ENCODE results near the gene GEMIN2. TPM values are rescaled to one million over a fixed set of nuclear protein-coding genes. Genes with fewer than 3 reads are reported as not detected.
"Not testable (repeated sequence)": the region's sequence is repeated elsewhere in the genome, so short reads cannot be mapped to it uniquely, and the experiment has no call there.

Gene GEMIN2, protein sequence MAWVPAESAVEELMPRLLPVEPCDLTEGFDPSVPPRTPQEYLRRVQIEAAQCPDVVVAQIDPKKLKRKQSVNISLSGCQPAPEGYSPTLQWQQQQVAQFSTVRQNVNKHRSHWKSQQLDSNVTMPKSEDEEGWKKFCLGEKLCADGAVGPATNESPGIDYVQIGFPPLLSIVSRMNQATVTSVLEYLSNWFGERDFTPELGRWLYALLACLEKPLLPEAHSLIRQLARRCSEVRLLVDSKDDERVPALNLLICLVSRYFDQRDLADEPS
- total RNA-seq: 34.5 and 55.4 TPM in 2 replicates

DNA sequence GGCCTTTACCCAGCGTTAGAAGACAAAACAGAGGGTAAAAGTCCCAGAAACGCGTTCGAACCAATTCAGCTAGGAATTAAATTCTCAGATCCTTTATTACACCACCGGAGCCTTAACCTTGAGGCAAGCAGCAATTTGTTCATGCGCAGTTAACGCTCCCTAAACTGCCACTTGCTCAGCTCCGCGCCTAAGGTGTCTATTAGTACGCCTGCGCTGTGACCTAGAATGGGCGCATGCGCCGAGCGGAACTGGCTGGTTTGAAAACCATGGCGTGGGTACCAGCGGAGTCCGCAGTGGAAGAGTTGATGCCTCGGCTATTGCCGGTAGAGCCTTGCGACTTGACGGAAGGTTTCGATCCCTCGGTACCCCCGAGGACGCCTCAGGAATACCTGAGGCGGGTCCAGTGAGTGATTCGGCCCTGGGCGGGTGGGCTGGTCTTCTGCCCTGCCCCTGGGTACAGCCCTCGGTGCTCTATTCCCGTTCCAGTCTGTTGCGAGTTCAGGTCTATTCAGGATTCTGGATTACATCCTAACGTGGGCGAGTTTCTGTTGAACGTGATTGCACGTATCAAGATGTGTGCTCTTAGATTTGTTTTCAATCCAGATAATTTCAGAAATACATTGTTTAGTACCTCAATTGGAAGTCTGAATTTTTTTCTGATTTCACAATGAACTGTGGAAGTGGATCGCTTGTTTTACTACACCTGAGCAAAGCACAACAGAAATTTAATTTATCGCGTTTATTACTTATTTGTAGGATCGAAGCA, at the start of gene GEMIN2:
TSS of gene GEMIN2 (plus strand) at position 251 of the 766 bp plus-strand sequence. CDS start at position 267, 16 bp downstream.
- DNase-seq (ENCODE audit: low read depth): peak; percentile 93

DNA sequence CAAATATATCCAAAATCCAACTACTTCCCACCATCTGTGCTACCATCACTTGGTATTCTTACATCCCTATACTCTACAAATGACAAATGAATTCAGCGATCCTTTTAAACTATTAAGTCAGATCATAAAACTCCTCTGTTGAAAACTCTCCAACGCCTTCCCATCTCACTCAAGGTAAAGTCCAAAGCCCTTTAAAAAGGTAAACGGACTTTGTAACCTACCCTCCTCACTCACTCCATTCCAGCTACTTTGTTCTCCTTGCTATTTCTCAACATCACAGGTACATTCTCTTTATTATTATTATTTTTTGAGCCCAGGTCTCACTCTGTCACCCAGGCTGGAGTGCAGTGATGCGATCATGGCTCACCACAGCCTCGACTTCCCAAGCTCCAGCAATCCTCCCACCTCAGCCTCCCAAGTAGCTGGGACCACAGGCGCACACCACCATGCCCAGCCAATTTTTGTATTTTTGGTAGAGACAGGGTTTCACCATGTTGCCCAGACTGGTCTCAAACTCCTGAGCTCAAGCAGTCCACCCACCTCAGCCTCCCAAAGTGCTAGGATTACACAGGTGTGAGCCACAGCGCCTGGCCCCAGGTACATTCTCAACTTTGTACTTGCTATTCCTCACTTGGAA, 44.8 kb upstream of the GEMIN2 start:
- not testable (repeated sequence) for DNase-seq (ENCODE audit: low read depth)

DNA sequence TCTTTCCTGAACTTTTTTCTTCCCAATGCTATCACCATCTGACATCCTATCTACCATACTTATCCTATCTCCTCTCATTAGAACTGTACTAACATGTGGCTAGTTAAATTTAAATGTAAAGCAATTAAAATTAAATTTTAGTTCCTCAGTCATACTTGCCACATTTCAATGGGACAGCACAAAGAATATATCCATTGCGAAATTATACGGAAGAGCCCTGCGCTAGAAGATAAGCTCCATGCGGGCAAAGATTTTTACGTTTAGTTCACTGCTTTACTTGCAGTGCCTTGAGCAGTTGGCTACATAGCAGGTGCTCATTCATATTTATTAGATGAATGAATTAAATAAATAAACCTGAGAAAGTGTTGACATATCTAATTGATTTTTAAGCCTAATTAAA, 44.2 kb upstream of the GEMIN2 start:
- DNase-seq (ENCODE audit: low read depth): no peak

DNA sequence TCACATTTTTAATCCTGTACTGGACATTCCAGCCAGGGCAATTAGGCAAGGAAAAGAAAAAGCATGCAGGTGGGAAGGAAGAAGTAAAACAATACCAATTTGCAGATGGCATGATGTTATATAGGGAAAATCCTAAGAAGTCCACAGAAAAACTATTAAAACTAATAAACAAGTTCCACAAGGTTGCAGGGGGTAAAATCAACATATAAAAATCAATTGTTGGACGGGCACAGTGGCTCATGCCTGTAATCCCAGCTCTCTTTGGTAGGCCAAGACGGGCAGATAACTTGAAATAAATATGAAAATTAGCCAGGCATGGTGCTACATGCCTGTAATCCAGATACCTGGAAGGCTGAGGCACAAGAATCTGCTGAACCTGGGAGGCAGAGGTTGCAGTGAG, 43.0 kb upstream of the GEMIN2 start:
- DNase-seq (ENCODE audit: low read depth): no peak

DNA sequence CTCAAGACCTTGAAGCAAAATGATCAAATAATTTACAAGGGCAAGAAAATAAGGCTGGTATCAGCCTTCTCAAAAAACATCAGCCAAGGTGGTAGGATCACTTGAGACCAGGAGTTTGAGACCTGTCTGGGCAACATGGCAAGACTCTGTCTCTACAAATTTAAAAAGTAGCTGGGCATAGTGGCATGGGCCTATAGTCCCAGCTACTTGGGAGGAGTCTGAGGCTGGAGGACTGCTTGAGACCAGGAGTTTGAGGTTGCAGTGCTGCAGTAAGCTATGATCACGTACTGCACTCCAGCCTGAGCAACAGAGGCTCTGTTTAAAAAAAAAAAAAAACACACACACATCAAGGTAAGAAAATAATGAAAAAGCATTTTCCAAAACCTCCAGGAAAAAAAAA, 33.2 kb upstream of the GEMIN2 start:
- no peak for DNase-seq (ENCODE audit: low read depth)

DNA sequence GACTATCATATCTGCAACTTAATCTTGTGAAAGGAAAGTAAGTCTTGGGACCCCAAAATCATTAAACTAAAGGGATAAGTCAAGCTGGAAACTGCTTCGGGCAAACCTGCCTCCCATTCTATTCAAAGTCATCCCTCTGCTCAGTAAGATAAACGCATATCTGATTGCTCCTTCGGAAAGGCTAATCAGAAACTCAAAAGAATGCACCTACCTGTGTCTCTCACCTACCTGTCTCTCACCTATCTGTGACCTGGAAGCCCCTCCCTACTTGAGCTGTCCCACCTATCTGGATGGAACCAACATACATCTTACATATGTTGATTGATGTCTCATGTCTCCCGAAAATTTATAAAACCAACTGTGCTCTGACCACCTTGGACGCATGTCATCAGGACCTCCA, 31.0 kb upstream of the GEMIN2 start:
- no peak for DNase-seq (ENCODE audit: low read depth)

DNA sequence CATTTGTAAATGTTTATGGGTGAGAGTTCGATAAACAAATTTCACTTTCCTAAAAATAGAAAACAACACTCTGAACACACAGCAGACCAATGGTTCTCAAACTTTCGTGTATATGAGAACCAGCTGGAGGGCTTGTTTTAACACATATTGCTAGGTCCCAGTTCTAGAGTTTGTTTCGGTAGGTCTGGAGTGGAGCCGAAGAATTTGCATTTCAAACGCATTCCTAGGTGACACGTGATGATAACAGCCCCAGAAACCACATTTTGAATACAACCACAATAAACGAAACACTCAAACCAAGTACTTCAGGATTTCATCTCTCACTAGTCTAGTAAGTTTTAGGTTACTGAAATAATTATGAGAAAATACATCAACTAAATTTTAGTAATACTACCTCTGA, 28.2 kb upstream of the GEMIN2 start:
- DNase-seq (ENCODE audit: low read depth): no peak

DNA sequence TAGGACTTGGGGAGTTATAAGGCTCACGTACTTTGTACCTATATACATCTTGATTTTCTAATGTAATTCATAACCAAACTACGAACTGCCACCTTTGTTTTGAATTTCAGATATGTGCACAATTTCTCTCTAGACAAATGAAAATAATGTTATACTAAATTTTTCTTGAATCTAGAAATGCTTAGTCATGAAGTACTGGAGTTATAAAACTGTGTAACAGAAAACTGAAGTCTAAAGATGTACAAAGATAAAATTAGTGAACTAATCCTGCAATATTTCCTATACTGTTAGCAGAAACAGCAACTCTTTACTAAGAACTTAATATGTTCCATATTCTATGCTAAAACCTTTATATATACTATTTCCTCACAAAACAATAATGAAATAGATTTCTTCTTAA, 26.6 kb upstream of the GEMIN2 start:
- no peak for DNase-seq (ENCODE audit: low read depth)

DNA sequence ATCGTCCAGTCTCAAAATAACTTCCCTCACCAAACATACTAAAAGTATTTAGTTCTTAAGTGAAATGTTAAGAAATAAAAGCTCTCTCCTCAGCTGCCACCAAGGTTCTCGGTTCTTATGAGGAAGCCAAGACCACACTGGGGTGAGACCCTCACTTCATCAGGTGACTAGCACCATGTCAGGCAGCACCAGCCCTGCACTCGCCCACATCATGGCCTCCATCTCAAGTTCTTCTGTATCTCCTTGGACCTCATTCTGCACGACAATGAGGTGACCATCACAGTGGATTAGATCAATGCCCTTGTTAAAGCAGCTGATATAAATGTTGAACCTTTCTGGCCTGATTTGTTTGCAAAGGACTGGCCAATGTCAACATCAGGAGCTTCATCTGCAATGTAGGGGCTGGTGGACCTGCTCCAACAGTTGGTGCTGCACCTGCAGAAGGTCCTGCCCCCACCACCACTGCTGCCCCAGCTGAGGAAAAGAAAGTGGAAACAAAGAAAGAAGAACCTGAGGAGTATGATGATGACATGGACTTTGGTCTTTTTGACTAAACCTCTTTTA, 23.5 kb upstream of the GEMIN2 start:
- no peak for DNase-seq (ENCODE audit: low read depth)

DNA sequence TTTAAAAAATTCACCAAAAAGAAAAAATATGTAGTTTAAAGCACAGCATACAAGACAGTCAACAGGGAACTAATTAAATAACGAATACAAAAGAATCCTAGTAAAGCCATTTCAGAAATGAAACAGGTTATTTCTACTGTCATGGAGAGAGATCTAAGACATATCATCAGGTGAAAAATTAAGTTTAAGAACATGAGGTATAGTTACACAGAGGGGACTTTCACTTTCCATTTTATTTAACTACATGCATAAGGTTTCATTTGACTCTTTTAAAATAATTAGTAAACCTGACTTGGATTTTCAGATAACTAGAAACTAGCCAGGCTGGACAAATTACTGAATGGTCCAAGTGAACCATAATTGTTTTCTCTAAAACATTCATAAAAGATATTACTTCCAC, 22.4 kb upstream of the GEMIN2 start:
- no peak for DNase-seq (ENCODE audit: low read depth)

DNA sequence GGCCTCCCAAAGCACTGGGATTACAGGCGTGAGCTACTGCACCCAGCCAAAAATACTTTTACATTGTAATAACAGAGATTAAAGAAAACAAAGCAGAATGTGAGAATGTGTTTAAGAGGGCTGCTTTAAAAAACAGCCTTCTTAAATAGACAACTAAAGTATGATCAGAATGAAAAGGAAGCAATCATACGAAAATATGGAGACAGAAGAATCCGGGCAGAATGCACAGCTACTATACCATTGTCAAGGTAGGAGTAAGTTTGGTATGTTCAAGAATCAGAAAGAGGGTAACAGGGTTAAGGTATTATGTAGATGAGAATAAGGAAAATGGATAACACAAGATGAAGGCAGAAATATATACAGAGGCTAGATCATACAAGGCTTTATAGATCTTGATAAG, 19.6 kb upstream of the GEMIN2 start:
- DNase-seq (ENCODE audit: low read depth): no peak

DNA sequence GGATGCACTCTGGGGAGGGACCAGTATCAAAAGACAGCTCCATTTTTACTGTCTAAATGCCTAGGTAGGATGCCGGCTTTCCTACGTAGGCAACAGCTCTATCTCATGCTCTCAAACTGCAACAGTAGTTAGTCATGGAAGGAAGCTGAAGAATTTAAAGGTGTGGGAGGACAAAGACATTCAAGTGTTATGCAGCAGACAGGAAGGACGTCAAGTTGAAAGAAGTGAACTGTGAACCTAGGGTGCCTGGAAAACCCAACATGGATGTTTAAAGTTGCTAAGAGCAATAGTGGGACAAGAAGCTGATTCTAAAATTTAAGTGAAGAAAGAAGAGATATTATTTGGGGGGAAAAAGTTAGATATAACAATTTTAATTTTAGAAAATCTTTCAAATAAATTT, 17.0 kb upstream of the GEMIN2 start:
- peak; percentile 85 for DNase-seq (ENCODE audit: low read depth)

DNA sequence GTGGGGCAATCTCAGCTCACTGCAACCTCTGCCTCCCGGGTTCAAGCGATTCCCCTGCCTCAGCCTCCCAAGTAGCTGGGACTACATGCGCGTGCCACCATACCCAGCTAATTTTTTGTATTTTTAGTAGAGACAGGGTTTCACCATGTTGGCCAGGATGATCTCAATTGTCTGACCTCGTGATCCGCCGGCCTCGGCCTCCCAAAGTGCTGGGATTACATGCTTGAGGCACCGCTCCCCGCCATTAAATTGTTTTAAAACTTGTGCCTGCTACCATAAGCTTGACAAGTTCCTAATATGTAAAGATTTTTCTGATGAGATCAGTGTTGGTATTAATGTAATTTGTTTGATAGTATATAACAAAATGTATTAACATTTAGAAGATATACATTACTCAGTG, 14.9 kb upstream of the GEMIN2 start:
- not testable (repeated sequence) for DNase-seq (ENCODE audit: low read depth)

DNA sequence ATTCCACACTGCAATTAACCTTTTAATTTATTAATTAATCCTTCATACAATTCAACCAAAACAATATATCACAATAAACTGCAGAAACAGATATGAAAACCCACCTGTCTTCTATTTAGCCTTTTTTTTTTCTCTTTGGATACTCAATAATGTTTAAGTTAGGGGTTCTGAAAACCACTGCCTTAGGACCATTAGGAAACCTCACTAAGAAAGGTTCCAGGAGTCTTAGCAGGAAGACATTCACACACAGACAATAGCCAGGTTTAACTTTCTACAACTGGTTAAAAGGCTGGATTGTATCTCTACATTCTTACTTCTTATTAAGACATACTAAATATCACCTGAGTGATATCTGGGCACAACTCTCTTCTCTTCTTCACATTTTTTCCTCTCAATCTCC, 14.4 kb upstream of the GEMIN2 start:
- no peak for DNase-seq (ENCODE audit: low read depth)

DNA sequence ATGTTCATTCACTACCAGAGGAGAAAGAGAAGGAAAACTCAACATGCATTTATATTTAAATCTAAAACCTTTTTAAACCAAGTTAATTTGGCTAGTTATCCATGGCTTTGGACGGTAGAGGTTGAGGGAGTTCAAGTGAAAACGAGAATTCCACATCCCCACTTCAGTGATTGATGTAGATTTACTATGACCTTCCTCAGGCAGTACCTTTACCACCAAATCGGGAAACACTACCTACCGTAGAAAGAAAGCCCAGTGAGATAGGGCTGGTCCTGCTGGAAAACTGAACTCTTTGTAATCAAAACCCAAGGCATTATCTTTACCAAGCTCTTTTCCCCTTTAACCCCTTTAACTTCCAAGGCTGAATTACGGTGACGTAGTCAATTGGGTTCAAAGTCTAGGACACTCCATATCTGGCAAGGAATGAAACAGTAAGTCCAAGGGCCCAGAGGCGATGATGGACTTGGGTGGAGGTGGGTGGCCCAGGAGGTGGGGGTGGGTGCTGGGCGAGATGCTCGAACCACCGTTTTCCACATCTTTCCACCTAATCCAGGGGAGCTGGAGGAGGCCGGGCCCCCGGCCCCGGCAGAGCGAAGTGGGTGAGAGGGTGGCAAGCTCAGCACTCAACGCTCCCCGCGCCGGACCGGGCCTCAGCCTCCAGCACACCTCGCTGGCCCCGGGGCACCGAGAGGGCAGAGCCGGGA, 11.7 kb upstream of the GEMIN2 start:
- peak; percentile 57 for DNase-seq (ENCODE audit: low read depth)

DNA sequence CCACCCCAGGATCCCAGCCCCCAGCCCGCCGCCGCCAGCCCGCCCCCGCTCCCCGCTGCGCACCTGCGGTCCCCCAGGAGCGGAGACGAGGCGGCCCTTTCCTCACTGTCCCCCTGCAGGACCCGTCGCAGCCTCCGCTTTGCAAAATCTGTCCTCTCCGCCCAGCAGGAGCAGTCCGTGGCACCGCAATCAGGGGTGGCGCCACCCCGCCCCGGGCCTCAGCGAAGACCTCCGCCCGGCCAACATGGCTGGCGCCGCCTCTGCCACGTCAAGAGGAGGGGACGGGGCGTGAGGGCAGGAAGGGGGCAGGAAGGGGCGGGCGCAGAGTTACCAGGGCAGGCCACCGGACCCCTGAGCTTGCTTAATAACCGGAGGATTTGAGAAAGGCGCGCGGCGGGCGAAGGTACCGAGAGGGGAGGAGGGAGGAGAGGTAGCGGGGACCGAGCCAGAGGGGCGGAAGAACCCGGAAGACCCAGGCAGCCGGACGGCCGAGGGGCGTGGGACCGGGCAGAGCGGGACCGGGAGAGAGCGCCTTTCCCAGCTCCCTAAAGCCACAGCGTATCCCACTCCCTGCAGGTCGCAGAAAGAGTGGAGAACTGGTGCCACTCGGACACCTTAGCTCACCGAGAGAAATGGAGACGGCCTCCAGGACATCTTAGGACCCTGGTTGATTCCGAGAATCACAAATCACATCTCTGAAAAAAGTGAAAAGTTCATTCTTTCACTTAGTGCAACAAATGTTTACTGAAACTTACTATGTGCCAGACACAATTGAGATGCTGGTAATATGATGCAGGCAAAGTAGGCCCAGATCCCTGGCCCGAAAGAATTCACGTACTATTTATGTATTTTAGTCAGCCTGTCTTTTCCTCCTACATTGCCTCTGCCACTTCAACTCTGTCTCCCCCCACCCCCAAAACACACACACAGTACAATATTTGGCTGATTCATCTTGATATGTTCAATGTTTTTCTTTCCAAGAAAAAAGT, 10.9 kb upstream of the GEMIN2 start, which contains the start of gene SEC23A:
TSS of gene SEC23A (minus strand) at position 267 of the 989 bp plus-strand sequence. CDS start 7,117 bp downstream, outside the sequence.
- peak; percentile 68 for DNase-seq (ENCODE audit: low read depth)

DNA sequence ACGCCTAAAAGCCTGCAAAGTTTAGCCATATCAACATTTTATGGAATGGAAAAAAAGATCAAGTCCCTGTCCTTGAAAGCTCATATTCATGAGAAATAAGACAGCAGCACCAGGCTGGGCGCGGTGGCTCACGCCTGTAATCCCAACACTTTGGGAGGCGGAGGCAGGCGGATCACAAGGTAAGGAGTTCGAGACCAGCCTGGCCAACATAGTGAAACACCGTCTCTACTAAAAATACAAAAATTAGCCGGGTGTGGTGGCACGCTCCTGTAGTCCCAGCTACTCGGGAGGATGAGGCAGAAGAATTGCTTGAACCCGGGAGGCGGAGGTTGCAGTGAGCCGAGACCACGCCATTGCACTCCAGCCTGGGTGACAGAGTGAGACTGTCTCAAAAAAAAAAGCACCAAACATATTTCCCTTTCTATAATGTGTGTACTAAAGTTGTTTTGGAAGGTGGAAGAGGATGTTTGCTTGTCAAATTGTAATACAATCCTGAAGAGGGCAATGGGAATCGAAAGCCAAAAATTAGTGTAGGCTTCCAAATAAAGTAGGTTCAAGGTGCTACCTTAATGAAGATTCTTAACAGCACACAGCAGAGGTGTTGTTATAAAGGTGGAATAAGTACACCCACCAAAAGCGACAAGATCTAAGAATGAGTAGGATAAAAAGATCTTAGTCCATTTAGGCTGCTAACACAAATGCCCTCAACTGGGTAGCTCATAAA, 9.9 kb upstream of the GEMIN2 start:
- not testable (repeated sequence) for DNase-seq (ENCODE audit: low read depth)

DNA sequence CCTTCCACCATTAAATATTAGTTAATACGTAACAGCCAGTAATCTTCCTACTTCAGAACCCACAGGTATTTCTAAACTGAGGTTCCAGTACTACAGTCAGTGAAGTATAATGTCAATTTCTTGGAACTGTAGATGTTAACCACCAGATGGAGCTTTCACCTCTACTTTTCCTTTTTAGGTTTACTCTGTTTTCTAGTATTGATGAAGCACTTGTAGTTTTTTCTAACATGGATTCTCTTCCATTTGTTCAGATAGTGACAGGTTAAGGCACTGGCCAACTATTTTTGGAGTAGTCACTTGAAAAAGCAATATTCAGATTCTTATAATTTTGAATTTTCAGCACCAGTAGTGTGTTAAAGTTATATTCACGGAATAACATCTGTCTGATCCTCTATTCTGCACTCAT, 6.5 kb upstream of the GEMIN2 start:
- DNase-seq (ENCODE audit: low read depth): peak; percentile 69

DNA sequence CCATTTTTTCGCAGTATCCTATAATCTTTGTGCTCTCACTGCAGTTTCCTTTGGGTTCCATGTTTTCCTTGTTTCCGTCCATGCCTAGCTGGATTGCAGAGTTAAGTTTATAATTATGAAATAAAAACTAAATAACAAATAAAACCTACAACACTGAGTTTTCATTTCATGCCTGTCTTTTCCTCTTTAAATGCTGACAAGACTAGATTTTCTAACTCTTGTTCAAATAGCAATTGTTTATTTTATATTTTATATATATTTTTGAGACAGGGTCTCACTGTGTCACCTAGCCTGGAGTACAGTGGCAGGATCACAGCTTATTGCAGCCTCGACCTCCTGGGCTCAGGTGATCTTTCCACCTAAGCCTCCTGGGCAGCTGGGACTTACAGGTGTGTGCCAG, 5.3 kb upstream of the GEMIN2 start:
- DNase-seq (ENCODE audit: low read depth): no peak
